Thoracic aorta (tissue), 2 donors: Measurements from ENCODE around the gene GULP1. TPM values are rescaled to one million over a fixed set of nuclear protein-coding genes. Genes with fewer than 3 reads are reported as not detected.

Experiments used
- ATAC-seq: fragments of 150-250 bp; one replicate; pipeline ENCODE4 v1.8.0; 2017; ENCODE audit warnings: low read depth; ENCODE audit not compliant: insufficient number of reproducible peaks, low FRiP score
- DNase-seq: peaks from one replicate; pipeline ENCODE4 v3.0.0-alpha.2; 2020; ENCODE audit warnings: low spot score
- H3K27ac ChIP-seq, 2 donors: fragments of 200-600 bp; sonication (generic); 1 replicate in 1 of 2; 2 replicates in 1 of 2; pipeline ENCODE4 v1.5.1; 2016; ENCODE audit warnings: mild to moderate bottlenecking in 2 of 2, moderate library complexity in 2 of 2
- H3K27me3 ChIP-seq: fragments of 200-600 bp; sonication (generic); replicated peaks from 2 replicates; pipeline ENCODE4 v1.6.0; 2016; ENCODE audit warnings: mild to moderate bottlenecking; ENCODE audit not compliant: insufficient read depth
- H3K36me3 ChIP-seq: fragments of 200-600 bp; sonication (generic); one replicate; pipeline ENCODE4 v1.5.1; 2016
- H3K4me1 ChIP-seq, 2 donors: fragments of 200-600 bp; sonication (generic); 1 replicate in 1 of 2; 2 replicates in 1 of 2; pipeline versions ENCODE4 v1.5.1 to v1.6.0; 2016; ENCODE audit warnings: low read depth in 2 of 2, mild to moderate bottlenecking in 1 of 2; ENCODE audit not compliant: control insufficient read depth in 1 of 2
- H3K4me3 ChIP-seq: fragments of 200-600 bp; sonication (generic); 2 replicates; pipeline ENCODE4 v1.5.1; 2016; ENCODE audit warnings: mild to moderate bottlenecking
- H3K9me3 ChIP-seq: fragments of 200-600 bp; sonication (generic); 2 replicates; pipeline ENCODE4 v1.5.1; 2016
- total RNA-seq, 2 donors: library from RNA; depleted of rRNA; stranded (reverse); fragments of >200 nt; gene quantifications; one replicate each; pipeline versions ENCODE4 v1.1.0 to v1.2.3, GENCODE V29; 2016
- TF ChIP-seq, protein P1 (sequence below): fragments of 200-600 bp; sonication (generic); IDR thresholded peaks from one replicate; pipeline ENCODE4 v1.5.1; 2019; ENCODE audit warnings: antibody characterized with exemption

GULP1 gene
- total RNA-seq, 2 donors from 2014 or later = 64.0 to 80.9 TPM

DNA sequence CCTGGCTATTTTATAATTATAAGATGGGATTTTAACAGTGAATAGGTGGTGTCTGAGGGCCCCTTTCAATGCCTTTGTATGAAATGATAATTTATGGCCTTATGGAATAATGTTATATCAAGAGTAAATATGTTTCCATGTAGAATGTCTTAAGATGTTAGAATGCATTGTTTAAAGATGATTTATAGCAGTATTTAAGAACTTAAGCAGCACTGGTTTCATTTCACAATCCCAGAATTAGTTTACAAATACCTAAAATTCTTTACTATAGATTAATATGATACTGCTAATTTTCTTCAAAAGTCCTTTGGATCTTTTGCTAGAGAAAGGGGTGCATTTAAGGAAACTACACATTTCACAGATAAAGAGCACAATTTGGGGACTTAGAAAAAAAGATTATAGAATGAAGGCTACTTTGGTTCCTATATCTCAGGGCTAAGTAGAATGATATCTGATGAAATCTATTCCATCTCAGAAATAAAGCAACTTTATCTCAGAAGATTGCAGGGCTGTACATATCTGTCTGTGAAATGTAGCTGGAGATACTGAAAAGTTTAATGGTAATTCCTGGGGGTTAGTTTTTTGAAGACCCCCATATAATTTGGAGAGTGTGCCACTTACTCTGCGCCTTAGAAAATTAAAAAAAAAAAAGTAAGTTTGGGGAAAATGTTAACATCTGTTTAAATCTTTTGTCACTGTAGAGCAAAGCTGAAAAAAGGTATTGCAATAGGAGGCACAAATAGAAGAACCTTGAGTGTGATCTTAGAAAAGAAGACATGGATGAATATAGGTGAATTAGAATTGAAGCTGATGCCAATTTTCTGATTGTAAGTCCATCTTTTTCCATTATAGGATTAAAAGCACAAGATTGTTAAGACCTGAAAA lies 123.4 kb downstream of the GULP1 start:
- Histone ChIP-seq H3K27me3 (no peaks in the 10 kb centered on the region), H3K4me3 (no peak overlapping the region), H3K36me3 (no peaks in the 10 kb centered on the region), H3K27ac (no peak overlapping the region), H3K4me1 (peaks cover 12 to 26% of the 10 kb centered on the region in 2 donors), H3K9me3 (no peaks in the 10 kb centered on the region)
- no peak for DNase-seq
- no peak for ATAC-seq
- TF ChIP-seq, protein P1, sequence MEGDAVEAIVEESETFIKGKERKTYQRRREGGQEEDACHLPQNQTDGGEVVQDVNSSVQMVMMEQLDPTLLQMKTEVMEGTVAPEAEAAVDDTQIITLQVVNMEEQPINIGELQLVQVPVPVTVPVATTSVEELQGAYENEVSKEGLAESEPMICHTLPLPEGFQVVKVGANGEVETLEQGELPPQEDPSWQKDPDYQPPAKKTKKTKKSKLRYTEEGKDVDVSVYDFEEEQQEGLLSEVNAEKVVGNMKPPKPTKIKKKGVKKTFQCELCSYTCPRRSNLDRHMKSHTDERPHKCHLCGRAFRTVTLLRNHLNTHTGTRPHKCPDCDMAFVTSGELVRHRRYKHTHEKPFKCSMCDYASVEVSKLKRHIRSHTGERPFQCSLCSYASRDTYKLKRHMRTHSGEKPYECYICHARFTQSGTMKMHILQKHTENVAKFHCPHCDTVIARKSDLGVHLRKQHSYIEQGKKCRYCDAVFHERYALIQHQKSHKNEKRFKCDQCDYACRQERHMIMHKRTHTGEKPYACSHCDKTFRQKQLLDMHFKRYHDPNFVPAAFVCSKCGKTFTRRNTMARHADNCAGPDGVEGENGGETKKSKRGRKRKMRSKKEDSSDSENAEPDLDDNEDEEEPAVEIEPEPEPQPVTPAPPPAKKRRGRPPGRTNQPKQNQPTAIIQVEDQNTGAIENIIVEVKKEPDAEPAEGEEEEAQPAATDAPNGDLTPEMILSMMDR = no peak

DNA sequence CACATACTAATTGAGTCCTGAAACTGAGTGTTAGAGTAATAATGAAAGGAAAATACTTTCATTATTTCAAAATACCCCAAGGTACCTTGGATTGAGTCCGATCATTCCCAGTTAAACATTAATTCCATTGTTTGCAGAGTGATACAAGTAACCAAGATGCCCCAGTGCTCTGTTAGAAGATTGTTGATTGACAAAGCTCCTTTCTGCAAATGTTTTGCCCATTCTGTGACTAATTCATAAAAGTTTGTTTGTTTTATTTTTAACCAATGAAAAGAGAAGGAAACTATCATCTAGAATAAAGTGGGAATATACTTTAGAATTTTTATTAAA lies 124.0 kb downstream of the GULP1 start:
- no peaks in the 10 kb centered on the region for H3K27me3 ChIP-seq
- no peaks in the 10 kb centered on the region for H3K9me3 ChIP-seq
- ATAC-seq (no peak), DNase-seq (no peak)
- no peak overlapping the region for H3K4me3 ChIP-seq
- no peak overlapping the region for H3K27ac ChIP-seq
- peaks cover 12 to 26% of the 10 kb centered on the region in 2 donors for H3K4me1 ChIP-seq
- TF ChIP-seq, protein P1 = no peak
- H3K36me3 ChIP-seq = no peaks in the 10 kb centered on the region

DNA sequence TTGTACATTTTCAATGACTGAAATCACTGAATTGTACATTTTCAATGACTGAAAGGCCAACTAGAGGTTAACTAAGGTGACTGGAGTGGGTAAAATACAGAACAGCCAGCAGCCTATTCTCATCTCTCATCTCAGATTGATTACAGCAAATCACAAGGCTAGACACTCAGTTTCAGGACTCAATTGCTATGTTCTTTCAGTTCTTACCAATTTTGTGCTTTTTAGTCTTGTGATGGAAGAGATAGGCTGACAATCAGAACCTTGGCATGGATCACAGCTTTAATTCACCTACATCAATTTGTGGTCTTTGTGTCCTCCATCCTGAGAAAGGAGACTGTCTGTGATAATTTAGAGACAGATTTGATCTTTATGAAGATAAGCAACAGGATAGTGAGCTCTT lies 124.7 kb downstream of the GULP1 start:
- Histone ChIP-seq H3K27ac (no peak overlapping the region), H3K36me3 (no peaks in the 10 kb centered on the region), H3K27me3 (no peaks in the 10 kb centered on the region), H3K4me1 (peaks cover 12 to 26% of the 10 kb centered on the region in 2 donors), H3K4me3 (no peak overlapping the region), H3K9me3 (no peaks in the 10 kb centered on the region)
- TF ChIP-seq, protein P1 = no peak
- ATAC-seq = no peak
- DNase-seq = no peak

DNA sequence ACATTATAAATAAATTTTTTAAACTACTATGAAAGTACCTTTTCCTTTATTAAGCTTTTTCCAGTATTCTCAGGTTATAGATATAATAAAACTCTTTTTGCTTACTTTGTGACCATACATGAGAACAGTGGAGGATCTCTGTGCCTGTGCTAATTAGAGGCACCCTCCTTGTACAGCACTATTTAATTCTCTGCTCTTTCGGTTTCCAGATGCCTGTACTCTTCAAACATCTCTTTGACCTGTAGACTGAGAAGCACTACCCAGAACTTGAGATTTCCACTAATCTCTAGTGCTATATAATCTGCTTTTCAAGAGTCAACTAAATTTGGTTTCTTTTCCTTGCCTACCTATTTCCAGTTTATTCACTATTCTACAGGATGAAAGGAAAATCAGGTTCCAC lies 131.1 kb downstream of the GULP1 start:
- Histone ChIP-seq H3K9me3 (no peaks in the 10 kb centered on the region), H3K4me3 (no peak overlapping the region), H3K27ac (no peak overlapping the region), H3K27me3 (no peaks in the 10 kb centered on the region), H3K4me1 (peaks cover 6% of the 10 kb centered on the region in 2 donors), H3K36me3 (no peaks in the 10 kb centered on the region)
- ATAC-seq (no peak), DNase-seq (no peak)
- TF ChIP-seq, protein P1 = no peak

DNA sequence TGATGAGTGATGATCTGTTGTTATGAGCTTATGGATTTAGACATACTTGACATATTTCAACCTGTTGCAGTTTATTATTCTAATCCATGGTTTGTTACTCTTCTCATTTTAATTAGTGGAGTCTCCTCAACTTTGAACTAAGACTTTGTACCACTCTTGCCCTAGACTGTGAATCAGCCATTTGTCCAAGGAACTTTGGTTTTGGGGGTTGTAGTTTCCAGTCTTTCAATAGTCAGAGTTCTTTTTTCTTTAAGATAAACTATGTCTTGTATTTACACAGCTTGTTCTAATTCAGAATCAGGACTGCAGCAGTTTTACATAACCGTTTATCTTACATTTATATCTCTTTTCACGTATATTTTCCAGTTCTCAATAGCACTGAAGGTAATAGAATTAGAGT lies 133.6 kb downstream of the GULP1 start:
- DNase-seq (no peak), ATAC-seq (no peak)
- H3K4me1 ChIP-seq = peaks cover 6% of the 10 kb centered on the region in 2 donors
- H3K4me3 ChIP-seq = no peak overlapping the region
- TF ChIP-seq, protein P1 = no peak
- H3K27me3 ChIP-seq = no peaks in the 10 kb centered on the region
- H3K36me3 ChIP-seq = no peaks in the 10 kb centered on the region
- H3K27ac ChIP-seq = no peak overlapping the region
- H3K9me3 ChIP-seq = no peaks in the 10 kb centered on the region
